K562 (cell line): ENCODE data around the gene PRR19. TPM values are rescaled to one million over a fixed set of nuclear protein-coding genes. Genes with fewer than 3 reads are reported as not detected.
A peak's percentile ranks its signal among the peaks of the same experiment; 100 is the strongest.
"Not testable (repeated sequence)": the region's sequence is repeated elsewhere in the genome, so short reads cannot be mapped to it uniquely, and the experiment has no call there.

ENCODE experiments used
- ATAC-seq: fragments of 200-7000 bp; cut with Tn5 transposase; 3 replicates; pipeline ENCODE4 v1.9.1; 2020; ENCODE audit warnings: moderate library complexity
- BruUV-seq: library from RNA; stranded (reverse); fragments of 400-500 nt; replicated peaks from 2 replicates; lab custom pipeline; 2021; lab: Mats Ljungman, UMichigan
- CTCF ChIA-PET: fragments of 300-600 bp; formaldehyde crosslinking; extraction: SDS; loops from one replicate; lab custom pipeline; 2021; ENCODE audit warnings: low intra/inter-chr PET ratio; lab: Yijun Ruan, JAX
- POLR2A ChIA-PET: fragments of 300-600, 350-650 bp; sonication (Branson Sonifier 250); formaldehyde crosslinking; extraction: SDS; loops from one replicate; lab custom pipeline; 2021; ENCODE audit warnings: antibody characterized with exemption, inconsistent platforms; lab: Yijun Ruan, JAX
- DNase-seq, 4 experiments: peaks; one replicate each; pipeline versions ENCODE4 v3.0.0 to v3.0.0-alpha.2; 2011 to 2018; ENCODE audit warnings: low spot score in 3 of 4, mixed read lengths in 3 of 4; ENCODE audit errors: extremely low read depth in 1 of 4
- FAIRE-seq: peaks from 2 replicates; lab custom pipeline; 2011; peaks lifted over from hg19 to GRCh38; lab: Jason Lieb, UNC
- H2AFZ ChIP-seq: 2 replicates; pipeline ENCODE4 v1.6.0; 2011; ENCODE audit warnings: low read depth, low read length, control low read depth, inconsistent platforms
- H3K27ac ChIP-seq: fragments of 200-600 bp; 3 replicates; pipeline ENCODE4 v1.8.0; 2011; ENCODE audit warnings: low read depth, mild to moderate bottlenecking, control low read depth, inconsistent platforms, low read length, moderate library complexity, mixed read lengths; ENCODE audit errors: extremely low read depth
- H3K27me3 ChIP-seq, 2 experiments: fragments of 300-600 bp in 1 of 2; 2 replicates in 1 of 2; 3 replicates in 1 of 2; pipeline versions ENCODE4 v1.6.0 to v1.8.0; 2011; ENCODE audit warnings: inconsistent platforms in 2 of 2, low read length in 2 of 2, mild to moderate bottlenecking in 1 of 2, mixed read lengths in 1 of 2, moderate library complexity in 1 of 2; ENCODE audit not compliant: control insufficient read depth in 2 of 2, insufficient read depth in 2 of 2
- H3K36me3 ChIP-seq: fragments of 300-600 bp; 3 replicates; pipeline ENCODE4 v1.8.0; 2011; ENCODE audit warnings: mild to moderate bottlenecking, low read length, inconsistent platforms; ENCODE audit not compliant: control insufficient read depth, insufficient read depth
- H3K4me1 ChIP-seq, 2 experiments: fragments of 200-600 bp in 1 of 2; replicated peaks in 1 of 2; 2 replicates in 1 of 2; 3 replicates in 1 of 2; pipeline versions ENCODE4 v1.5.1 to v1.8.0; 2011; ENCODE audit warnings: inconsistent platforms in 2 of 2, low read length in 2 of 2, mild to moderate bottlenecking in 1 of 2, mixed read lengths in 1 of 2, moderate library complexity in 1 of 2; ENCODE audit not compliant: control insufficient read depth in 2 of 2, insufficient read depth in 2 of 2
- H3K4me2 ChIP-seq: 2 replicates; pipeline ENCODE4 v1.6.1; 2011; ENCODE audit warnings: low read length, control low read depth, inconsistent platforms, mixed read lengths; ENCODE audit not compliant: insufficient read depth
- H3K4me3 ChIP-seq: fragments of 200-600 bp; sonication (generic), shearing (Covaris generic); 2 replicates; pipeline ENCODE4 v1.5.1; 2016; ENCODE audit warnings: control low read depth, inconsistent platforms
- H3K79me2 ChIP-seq: fragments of 200-600 bp; 3 replicates; pipeline ENCODE4 v1.8.0; 2011; ENCODE audit warnings: low read length, inconsistent platforms; ENCODE audit not compliant: control insufficient read depth, insufficient read depth
- H3K9ac ChIP-seq, 2 experiments: 2 replicates each; pipeline versions ENCODE4 v1.6.0 to v1.6.1; 2011; ENCODE audit warnings: low read depth in 2 of 2, low read length in 2 of 2, control low read depth in 1 of 2, inconsistent platforms in 1 of 2, mild to moderate bottlenecking in 1 of 2, mixed read lengths in 1 of 2; ENCODE audit not compliant: insufficient read depth in 1 of 2
- H3K9me1 ChIP-seq: one replicate; pipeline ENCODE4 v1.6.0; 2011; ENCODE audit warnings: inconsistent platforms, mild to moderate bottlenecking, low read length, moderate library complexity; ENCODE audit not compliant: control insufficient read depth, insufficient read depth
- H3K9me3 ChIP-seq: replicated peaks from 2 replicates; pipeline ENCODE4 v1.5.1; 2011; ENCODE audit warnings: low read depth, low read length, inconsistent platforms; ENCODE audit not compliant: control insufficient read depth, insufficient read depth
- H4K20me1 ChIP-seq: replicated peaks from 2 replicates; pipeline ENCODE4 v1.6.1; 2011; ENCODE audit warnings: low read length, inconsistent platforms, mixed read lengths; ENCODE audit not compliant: control insufficient read depth, insufficient read depth
- C11orf30 ChIP-seq: fragments of 450-650 bp; IDR thresholded peaks from 2 replicates; pipeline ENCODE4 v1.6.1; 2016; ENCODE audit warnings: low read depth, mild to moderate bottlenecking
- CTCF ChIP-seq, 3 experiments: IDR thresholded peaks in 2 of 3; conservative IDR thresholded peaks in 1 of 3; 2 replicates each; pipeline ENCODE4 v1.5.1; 2011 to 2012; ENCODE audit warnings: low read length in 3 of 3, mild to moderate bottlenecking in 3 of 3, control low read depth in 2 of 3, improper control_type of control experiment in 1 of 3, inconsistent platforms in 1 of 3, low read depth in 1 of 3, mixed read lengths in 1 of 3, moderate library complexity in 1 of 3; ENCODE audit not compliant: insufficient read depth in 2 of 3
- NFATC3 ChIP-seq: fragments of 450-650 bp; IDR thresholded peaks from 2 replicates; pipeline ENCODE4 v1.6.1; 2017; ENCODE audit warnings: mild to moderate bottlenecking
- RBM25 ChIP-seq: fragments of 200-400 bp; formaldehyde crosslinking; IDR thresholded peaks from 2 replicates; pipeline ENCODE4 v1.6.1; 2018; ENCODE audit warnings: low read length, low read depth, moderate library complexity; ENCODE audit not compliant: severe bottlenecking
- ZBTB33 ChIP-seq: sonication (generic); formaldehyde crosslinking; IDR thresholded peaks from 2 replicates; pipeline ENCODE4 v1.8.1; 2023; ENCODE audit warnings: mild to moderate bottlenecking, missing genetic modification reagents
- ZBTB9 ChIP-seq: fragments of 450-650 bp; formaldehyde crosslinking; IDR thresholded peaks from 2 replicates; pipeline ENCODE4 v1.4.0; 2020; ENCODE audit warnings: mild to moderate bottlenecking, moderate library complexity
- ZEB2 ChIP-seq: fragments of 450-650 bp; IDR thresholded peaks from 2 replicates; pipeline ENCODE4 v1.6.1; 2016
- ZNF212 ChIP-seq: fragments of 450-650 bp; formaldehyde crosslinking; IDR thresholded peaks from 2 replicates; pipeline ENCODE4 v1.4.0; 2020; ENCODE audit warnings: mild to moderate bottlenecking
- ZNF232 ChIP-seq: sonication (generic); formaldehyde crosslinking; IDR thresholded peaks from 2 replicates; pipeline ENCODE4 v1.8.0; 2022; ENCODE audit warnings: mild to moderate bottlenecking, missing genetic modification reagents
- WGBS: fragments of 100-300 bp; shearing (Covaris generic); methylation state at CpG from one replicate; pipeline ENCODE4 v1.1.6; 2016; ENCODE audit warnings: low coverage, mixed read lengths; ENCODE audit not compliant: insufficient coverage; ENCODE audit errors: missing lambda C conversion rate; 5-methylcytosine and 5-hydroxymethylcytosine counted together
- in situ Hi-C: fragments of 300-500 bp; cut with MboI; formaldehyde crosslinking; loops from 4 replicates; pipeline ENCODE4 v1.15.0; 2018; ENCODE audit warnings: inconsistent platforms, mixed read lengths
- intact Hi-C: fragments of 100-400 bp; cut with micrococcal nuclease; formaldehyde crosslinking; loops from 2 replicates; pipeline ENCODE4 v1.14.2; 2022
- polyA plus RNA-seq, 8 experiments: library from polyadenylated mRNA; depleted of rRNA in 4 of 8; stranded (reverse) in 5 of 8; unstranded in 3 of 8; fragments of >200 nt; fragmentation: Nextera tagmentation in 2 of 8; fragmentation: Illumina TruSeq in 1 of 8; extraction: Ambion mirVana in 2 of 8; extraction: Trizol in 1 of 8; gene quantifications; 2 replicates each; pipeline versions ENCODE4 v1.2.1 to v1.2.3, GENCODE V29; 2011 to 2014; ENCODE audit warnings: inconsistent platforms in 1 of 8, missing spikeins in 1 of 8
- total RNA-seq, 7 experiments: library from RNA; depleted of rRNA in 6 of 7; stranded (reverse); fragments of >200 nt in 6 of 7; fragmentation: Illumina TruSeq in 2 of 7; extraction: Trizol in 2 of 7; gene quantifications; 2 replicates each; pipeline versions ENCODE4 v1.2.1 to v1.2.3, GENCODE V29; 2011 to 2021; ENCODE audit warnings: low replicate concordance in 1 of 7

PRR19 gene
- total and polyA plus RNA-seq, 9 of the 15 experiments (the other 6 are each of a cell fraction or from before 2014, with no cell fraction given), result 0.10 to 1.6 (median 0.54) TPM

GRCh38 chr19:42339922-42340321, 38.0 kb downstream of the PRR19 start:
- DNase-seq, H4K20me1 ChIP-seq, H2AFZ ChIP-seq, H3K27ac ChIP-seq, H3K4me3 ChIP-seq, FAIRE-seq, POLR2A ChIA-PET, intact Hi-C loops, H3K4me2 ChIP-seq, H3K9me3 ChIP-seq, H3K9ac ChIP-seq, H3K79me2 ChIP-seq, ATAC-seq, H3K27me3 ChIP-seq, BruUV-seq, in situ Hi-C loops, CTCF ChIA-PET, H3K9me1 ChIP-seq: not testable (repeated sequence)
- Histone ChIP-seq H3K4me1 (peaks cover 0 to 19% of the 10 kb centered on the region in 2 experiments; a peak in 2 of 5 replicates), H3K36me3 (peaks cover 19% of the 10 kb centered on the region; the same call in 2 of the 3 replicates)
- WGBS, result 90% methylated on average over 4 of the region's 4 CpGs
- peak; percentile 60 for TF ChIP-seq RBM25

- FAIRE-seq, result no peak
- H2AFZ ChIP-seq, result no peak overlapping the region
- H3K4me3 ChIP-seq, result no peak overlapping the region
- no peaks in the 10 kb centered on the region for H3K9me3 ChIP-seq
- H3K4me1 ChIP-seq, result peaks cover 0 to 8% of the 10 kb centered on the region in 2 experiments; a peak in 1 of 5 replicates
- peak in 1 of 4 experiments; percentile 36 for DNase-seq
- no peak overlapping the region; a peak in 2 of 4 replicates for H3K9ac ChIP-seq
- POLR2A ChIA-PET, result no interaction called here
- intact Hi-C loops, result no loop called here
- 62% methylated on average over 15 of the region's 17 CpGs for WGBS
- no peak overlapping the region for H3K4me2 ChIP-seq
- BruUV-seq, result no TSS peak
- H3K9me1 ChIP-seq, result no peaks in the 10 kb centered on the region
- no peak overlapping the region for H3K27ac ChIP-seq
- no peaks in the 10 kb centered on the region for H3K79me2 ChIP-seq
- peaks cover 8% of the 10 kb centered on the region; the same call in 1 of the 3 replicates for H3K36me3 ChIP-seq
- ATAC-seq, result peak; percentile 77
- no peaks in the 10 kb centered on the region for H4K20me1 ChIP-seq
- in situ Hi-C loops, result no loop called here
- CTCF ChIA-PET, result no interaction called here
- H3K27me3 ChIP-seq, result no peaks in the 10 kb centered on the region
- TF ChIP-seq CTCF (IDR thresholded peaks at IDR 0.05 in 2 of 3, conservative IDR thresholded peaks at IDR 0.05 in 1 of 3; ENCODE audit: insufficient read depth in 2 of 3, low read depth in 1 of 3, low read length in 3 of 3) (peak; percentile 61 to 93 (median 64)), ZBTB33 (CRISPR knock-in tag) (peak; percentile 60; the same call in 1 of the 2 replicates), ZEB2 (no peak), ZNF212 (CRISPR knock-in tag) (no peak), C11orf30 (no peak), ZBTB9 (CRISPR knock-in tag) (no peak), NFATC3 (no peak), ZNF232 (CRISPR knock-in tag) (no peak)
These were observed 41.6 kb downstream of the PRR19 start for GRCh38 chr19:42343344-42344110.
